Pancreas (tissue), 10 donors: ENCODE results near the gene FAM168A. TPM values are rescaled to one million over a fixed set of nuclear protein-coding genes. Genes with fewer than 3 reads are reported as not detected.

Source experiments
- ATAC-seq, 4 donors: fragments of 200-7000 bp; cut with Tn5 transposase; one replicate each; pipeline versions ENCODE4 v1.8.0 to v1.9.1; 2020; ENCODE audit warnings: mild to moderate bottlenecking in 4 of 4, moderate library complexity in 4 of 4
- DNase-seq, 6 donors: peaks; one replicate each; pipeline ENCODE4 v3.0.0-alpha.2; 2020
- FAIRE-seq: peaks from 2 replicates; lab custom pipeline; 2012; peaks lifted over from hg19 to GRCh38; lab: Jason Lieb, UNC
- H3K27ac ChIP-seq, 4 donors: fragments of 200-600 bp; sonication (generic); 1 replicate in 3 of 4; 2 replicates in 1 of 4; pipeline versions ENCODE4 v1.5.0 to v1.8.0; 2020
- H3K27me3 ChIP-seq, 4 donors: fragments of 200-600 bp; one replicate each; pipeline ENCODE4 v1.8.0; 2021
- H3K36me3 ChIP-seq, 3 donors: fragments of 200-600 bp; sonication (generic) in 1 of 3; one replicate each; pipeline versions ENCODE4 v1.5.0 to v1.8.0; 2020 to 2021
- H3K4me1 ChIP-seq, 3 donors: fragments of 200-600 bp; one replicate each; pipeline ENCODE4 v1.8.0; 2021
- H3K4me3 ChIP-seq, 4 donors: fragments of 200-600 bp; sonication (generic) in 2 of 4; one replicate each; pipeline versions ENCODE4 v1.5.0 to v1.8.0; 2020 to 2021
- H3K9me3 ChIP-seq, 4 donors: fragments of 200-600 bp; one replicate each; pipeline ENCODE4 v1.8.0; 2021
- WGBS, 2 donors: extraction: QIAGEN DNeasy Blood & Tissue Kit; methylation state at CpG; one replicate each; pipeline ENCODE4 v1.1.7; 2013; 5-methylcytosine and 5-hydroxymethylcytosine counted together
- intact Hi-C, 3 donors: fragments of 100-400 bp; cut with DNase I; formaldehyde crosslinking; loops; one replicate each; pipeline versions ENCODE4 v1.11.1 to v1.14.2; 2022
- polyA plus RNA-seq, 2 donors: library from polyadenylated mRNA; stranded (reverse); fragments of 200-250 nt; gene quantifications; one replicate each; pipeline ENCODE4 v1.2.3, GENCODE V29; 2013
- total RNA-seq, 6 donors: library from RNA; stranded (reverse); fragmentation: NEBNext Ultra II Directional in 4 of 6; extraction: Animal tissue kit (Norgen Biotek cat#: 25700) in 4 of 6; gene quantifications; one replicate each; pipeline versions ENCODE4 v1.2.1 to v1.2.4, GENCODE V29; 2021 to 2023
- TF ChIP-seq, protein P1 (sequence below), 4 donors: fragments of 200-600 bp; sonication (generic) in 3 of 4; IDR thresholded peaks; one replicate each; pipeline versions ENCODE4 v1.5.0 to v1.8.0; 2021; ENCODE audit warnings: antibody characterized with exemption in 4 of 4
- donor health status: healthy with polysubstance abuse.
- donor health status: DM: no; HTN: no; CAD: no; lungs with moderate emphysema.
- donor health status: DM: no; HTN: no; CAD: no.
- donor health status: control.
- donor health status: control.
- donor health status: Bipolar disorder and iron deficiency.
- donor health status: DM: yes; HTN: yes; CAD: no.
- donor health status: DM: no; HTN: no; CAD: no.
- donor health status: DM: no; HTN: no; CAD: no.
- donor health status: DM: yes; HTN: yes; CAD: no.

Gene FAM168A
- total and polyA plus RNA-seq, 8 donors, result 4.9 to 22.5 (median 13.4) TPM

- TF ChIP-seq, protein P1, sequence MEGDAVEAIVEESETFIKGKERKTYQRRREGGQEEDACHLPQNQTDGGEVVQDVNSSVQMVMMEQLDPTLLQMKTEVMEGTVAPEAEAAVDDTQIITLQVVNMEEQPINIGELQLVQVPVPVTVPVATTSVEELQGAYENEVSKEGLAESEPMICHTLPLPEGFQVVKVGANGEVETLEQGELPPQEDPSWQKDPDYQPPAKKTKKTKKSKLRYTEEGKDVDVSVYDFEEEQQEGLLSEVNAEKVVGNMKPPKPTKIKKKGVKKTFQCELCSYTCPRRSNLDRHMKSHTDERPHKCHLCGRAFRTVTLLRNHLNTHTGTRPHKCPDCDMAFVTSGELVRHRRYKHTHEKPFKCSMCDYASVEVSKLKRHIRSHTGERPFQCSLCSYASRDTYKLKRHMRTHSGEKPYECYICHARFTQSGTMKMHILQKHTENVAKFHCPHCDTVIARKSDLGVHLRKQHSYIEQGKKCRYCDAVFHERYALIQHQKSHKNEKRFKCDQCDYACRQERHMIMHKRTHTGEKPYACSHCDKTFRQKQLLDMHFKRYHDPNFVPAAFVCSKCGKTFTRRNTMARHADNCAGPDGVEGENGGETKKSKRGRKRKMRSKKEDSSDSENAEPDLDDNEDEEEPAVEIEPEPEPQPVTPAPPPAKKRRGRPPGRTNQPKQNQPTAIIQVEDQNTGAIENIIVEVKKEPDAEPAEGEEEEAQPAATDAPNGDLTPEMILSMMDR (IDR thresholded peaks at IDR 0.05), result no peak
- no peaks in the 10 kb centered on the region for H3K36me3 ChIP-seq
- no peak for DNase-seq
- no peak for FAIRE-seq
- intact Hi-C loops, result no loop called here
- ATAC-seq, result no peak
- H3K9me3 ChIP-seq, result no peaks in the 10 kb centered on the region
- H3K27ac ChIP-seq, result no peak overlapping the region
- no peak overlapping the region for H3K4me3 ChIP-seq
- 95% methylated on average over 5 of the region's 5 CpGs for WGBS, 2 donors
- peaks cover 0 to 6% (median 0%) of the 10 kb centered on the region in 3 donors for H3K4me1 ChIP-seq
- H3K27me3 ChIP-seq, result no peaks in the 10 kb centered on the region
Observed at GRCh38 chr11:73539506-73540084, 58.3 kb downstream of the FAM168A start.

GRCh38 chr11:73538381-73538872 lies 59.5 kb downstream of the FAM168A start:
- Histone ChIP-seq H3K27ac (peak overlapping the region in 1 of 4 donors; percentile 38), H3K4me1 (peaks cover 0 to 6% (median 0%) of the 10 kb centered on the region in 3 donors), H3K36me3 (no peaks in the 10 kb centered on the region), H3K9me3 (no peaks in the 10 kb centered on the region), H3K27me3 (no peaks in the 10 kb centered on the region), H3K4me3 (no peak overlapping the region)
- 61 to 79% methylated on average over 1 of the region's 1 CpG for WGBS, 2 donors
- TF ChIP-seq, protein P1 (IDR thresholded peaks at IDR 0.05), result no peak
- no peak for FAIRE-seq
- no peak for DNase-seq
- ATAC-seq, result peak in 1 of 4 donors; percentile 23
- intact Hi-C loops, result no loop called here

DNA sequence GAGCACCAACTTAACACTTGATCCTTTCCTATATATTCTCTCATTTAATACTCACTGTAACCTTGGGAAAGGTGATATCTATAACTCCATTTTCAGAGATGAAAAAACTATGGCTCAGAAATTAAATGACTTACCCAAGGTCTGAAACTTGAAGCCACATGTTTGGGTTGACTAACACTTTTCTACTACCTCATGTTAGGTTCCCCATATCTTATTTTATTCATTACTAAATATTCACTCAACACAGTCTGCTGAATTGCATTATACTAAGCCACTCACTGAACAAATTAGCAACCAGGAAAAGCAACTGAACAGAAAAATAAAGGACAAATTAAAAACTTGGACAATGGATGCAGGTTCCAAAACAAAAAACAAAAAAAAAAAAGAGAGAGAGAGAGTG lies 59.9 kb downstream of the FAM168A start:
- no peak for DNase-seq
- Histone ChIP-seq H3K4me3 (no peak overlapping the region), H3K4me1 (peaks cover 0 to 6% (median 0%) of the 10 kb centered on the region in 3 donors), H3K9me3 (no peaks in the 10 kb centered on the region), H3K36me3 (no peaks in the 10 kb centered on the region), H3K27ac (no peak overlapping the region), H3K27me3 (no peaks in the 10 kb centered on the region)
- intact Hi-C loops, result no loop called here
- no peak for FAIRE-seq
- TF ChIP-seq, protein P1 (IDR thresholded peaks at IDR 0.05), result no peak
- ATAC-seq, result no peak

- Histone ChIP-seq H3K27me3 (no peaks in the 10 kb centered on the region), H3K4me3 (no peak overlapping the region), H3K36me3 (no peaks in the 10 kb centered on the region), H3K27ac (no peak overlapping the region), H3K9me3 (no peaks in the 10 kb centered on the region), H3K4me1 (no peaks in the 10 kb centered on the region)
- ATAC-seq (no peak), DNase-seq (no peak), FAIRE-seq (no peak)
- TF ChIP-seq, protein P1 (IDR thresholded peaks at IDR 0.05), result no peak
- WGBS, 2 donors, result 90 to 98% methylated on average over 2 of the region's 2 CpGs
- intact Hi-C loops, result no loop called here
Observed at GRCh38 chr11:73536961-73537360, 61.0 kb downstream of the FAM168A start.

DNA sequence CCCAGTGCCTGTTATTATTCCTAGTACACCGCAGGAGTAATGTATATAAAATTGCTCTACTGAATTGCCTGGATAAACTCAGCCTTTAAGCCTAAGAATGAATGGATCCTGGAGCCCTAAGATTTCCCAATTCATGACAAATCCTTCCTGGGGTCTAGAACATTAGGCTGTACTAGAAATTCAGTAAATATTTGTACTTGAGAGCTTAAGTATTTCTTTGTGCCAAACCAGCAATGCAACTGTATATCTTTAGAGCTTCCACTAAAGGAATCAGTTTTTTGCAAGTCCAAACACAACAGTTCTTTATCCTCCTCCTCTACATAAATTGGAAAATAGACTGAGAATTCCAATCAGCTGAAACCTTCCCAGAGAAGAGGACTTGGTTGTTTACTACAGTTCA lies 65.6 kb downstream of the FAM168A start:
- no peak overlapping the region for H3K27ac ChIP-seq
- no peaks in the 10 kb centered on the region for H3K9me3 ChIP-seq
- H3K27me3 ChIP-seq, result no peaks in the 10 kb centered on the region
- TF ChIP-seq, protein P1 (IDR thresholded peaks at IDR 0.05), result no peak
- intact Hi-C loops, result no loop called here
- no peak for ATAC-seq
- 94 to 100% methylated on average over 1 of the region's 1 CpG for WGBS, 2 donors
- no peak overlapping the region for H3K4me3 ChIP-seq
- FAIRE-seq, result no peak
- no peak for DNase-seq
- no peaks in the 10 kb centered on the region for H3K36me3 ChIP-seq
- no peaks in the 10 kb centered on the region for H3K4me1 ChIP-seq
